Measurements from ENCODE around the gene BBOX1.
"Not testable (repeated sequence)": the region's sequence is repeated elsewhere in the genome, so short reads cannot be mapped to it uniquely, and the experiment has no call there.

Gene BBOX1

GRCh38 chr11:27040302-27041115 lies at the start of gene BBOX1:
TSS of gene BBOX1 (plus strand) at chr11:27040815. CDS start at chr11:27055431, 14,616 bp downstream.
- no peak for DNase-seq

GRCh38 chr11:26992031-26992541 lies 48.5 kb upstream of the BBOX1 start:
- DNase-seq, result no peak

GRCh38 chr11:26993965-26994457 lies 46.6 kb upstream of the BBOX1 start, which contains the start of gene FIBIN:
TSS of gene FIBIN (plus strand) at chr11:26994112. CDS start at chr11:26994527, 415 bp downstream.
- no peak for DNase-seq

- no peak for DNase-seq
These were observed 46.0 kb upstream of the BBOX1 start for GRCh38 chr11:26994631-26995095.

- DNase-seq, result no peak
These were observed 44.7 kb upstream of the BBOX1 start for GRCh38 chr11:26995701-26996460.

GRCh38 chr11:26997378-26997777 lies 43.2 kb upstream of the BBOX1 start:
- no peak for DNase-seq

GRCh38 chr11:27001136-27001730 lies 39.4 kb upstream of the BBOX1 start:
- DNase-seq, result not testable (repeated sequence)

- DNase-seq, result no peak
These were observed 38.2 kb upstream of the BBOX1 start for GRCh38 chr11:27002431-27002830.

GRCh38 chr11:27002838-27003237 lies 37.8 kb upstream of the BBOX1 start:
- no peak for DNase-seq

- no peak for DNase-seq
These were observed 36.5 kb upstream of the BBOX1 start for GRCh38 chr11:27004103-27004502.

GRCh38 chr11:27008811-27009535 lies 31.6 kb upstream of the BBOX1 start:
- DNase-seq, result no peak

- no peak for DNase-seq
These were observed 28.9 kb upstream of the BBOX1 start for GRCh38 chr11:27011560-27012233.

GRCh38 chr11:27012234-27012921 lies 28.2 kb upstream of the BBOX1 start:
- DNase-seq, result no peak

GRCh38 chr11:27013781-27014361 lies 26.7 kb upstream of the BBOX1 start:
- no peak for DNase-seq

- no peak for DNase-seq
These were observed 21.6 kb upstream of the BBOX1 start for GRCh38 chr11:27018902-27019529.

- no peak for DNase-seq
These were observed 19.9 kb upstream of the BBOX1 start for GRCh38 chr11:27020751-27021150.

GRCh38 chr11:27022659-27023251 lies 17.9 kb upstream of the BBOX1 start:
- DNase-seq, result no peak

- no peak for DNase-seq
These were observed 15.8 kb upstream of the BBOX1 start for GRCh38 chr11:27024865-27025264.

GRCh38 chr11:27025312-27025955 lies 15.2 kb upstream of the BBOX1 start:
- DNase-seq, result no peak
